GM12865 (cell line): ENCODE data around the gene HMX1.

Experiments used
- DNase-seq: peaks from one replicate; pipeline ENCODE4 v3.0.0; 2010; ENCODE audit warnings: low read depth
- H3K4me3 ChIP-seq: 2 replicates; pipeline ENCODE4 v1.5.1; 2011; ENCODE audit warnings: mild to moderate bottlenecking, low read depth, low read length, control low read depth
- TF ChIP-seq, protein P1 (sequence below): IDR thresholded peaks from 2 replicates; pipeline ENCODE4 v1.5.1; 2011; ENCODE audit warnings: low read length, control low read depth, low read depth, inconsistent platforms; ENCODE audit not compliant: insufficient read depth; ENCODE audit errors: missing control alignments

HMX1 gene

GRCh38 chr4:8821151-8821950, 50.3 kb downstream of the HMX1 start:
- TF ChIP-seq, protein P1, sequence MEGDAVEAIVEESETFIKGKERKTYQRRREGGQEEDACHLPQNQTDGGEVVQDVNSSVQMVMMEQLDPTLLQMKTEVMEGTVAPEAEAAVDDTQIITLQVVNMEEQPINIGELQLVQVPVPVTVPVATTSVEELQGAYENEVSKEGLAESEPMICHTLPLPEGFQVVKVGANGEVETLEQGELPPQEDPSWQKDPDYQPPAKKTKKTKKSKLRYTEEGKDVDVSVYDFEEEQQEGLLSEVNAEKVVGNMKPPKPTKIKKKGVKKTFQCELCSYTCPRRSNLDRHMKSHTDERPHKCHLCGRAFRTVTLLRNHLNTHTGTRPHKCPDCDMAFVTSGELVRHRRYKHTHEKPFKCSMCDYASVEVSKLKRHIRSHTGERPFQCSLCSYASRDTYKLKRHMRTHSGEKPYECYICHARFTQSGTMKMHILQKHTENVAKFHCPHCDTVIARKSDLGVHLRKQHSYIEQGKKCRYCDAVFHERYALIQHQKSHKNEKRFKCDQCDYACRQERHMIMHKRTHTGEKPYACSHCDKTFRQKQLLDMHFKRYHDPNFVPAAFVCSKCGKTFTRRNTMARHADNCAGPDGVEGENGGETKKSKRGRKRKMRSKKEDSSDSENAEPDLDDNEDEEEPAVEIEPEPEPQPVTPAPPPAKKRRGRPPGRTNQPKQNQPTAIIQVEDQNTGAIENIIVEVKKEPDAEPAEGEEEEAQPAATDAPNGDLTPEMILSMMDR: no peak
- no peak for DNase-seq
- H3K4me3 ChIP-seq: no peak overlapping the region

- DNase-seq: no peak
- H3K4me3 ChIP-seq: no peak overlapping the region
- TF ChIP-seq, protein P1: no peak
Observed at GRCh38 chr4:8820178-8821102, 51.2 kb downstream of the HMX1 start.

DNA sequence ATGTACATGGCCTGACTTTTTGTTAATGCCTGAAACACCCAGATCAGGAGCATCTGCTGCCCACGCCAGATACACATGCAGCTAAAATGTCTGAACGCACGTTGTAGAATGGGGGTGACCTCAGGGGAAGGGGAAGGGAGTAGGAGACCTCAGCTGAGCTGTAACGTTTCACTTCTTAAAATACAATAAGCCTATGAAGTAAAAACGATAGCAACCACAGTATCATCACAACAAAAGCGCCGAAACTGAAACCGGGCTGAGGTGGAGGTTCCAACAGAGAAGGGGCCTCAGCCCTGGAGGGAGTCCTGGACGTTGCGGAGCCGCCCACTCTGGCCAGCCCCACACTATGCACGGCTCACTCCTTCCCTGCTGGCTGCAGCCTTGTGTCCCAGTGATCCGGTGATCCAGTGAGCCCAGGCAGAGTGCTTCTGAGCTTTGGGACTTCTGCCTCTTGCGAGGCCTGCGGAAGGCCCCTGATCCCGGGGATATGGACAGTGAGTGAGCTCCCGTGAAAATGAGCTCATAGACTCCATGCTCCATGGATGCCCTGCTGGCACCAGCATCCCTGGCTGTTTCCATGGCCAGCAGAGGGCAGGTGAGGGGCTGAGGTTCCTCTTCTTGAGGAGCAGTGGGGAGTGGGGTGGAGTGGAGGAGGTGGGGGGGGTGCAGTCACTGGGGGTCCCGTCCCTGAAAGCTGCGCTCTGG, 52.0 kb downstream of the HMX1 start:
- DNase-seq: peak; percentile 39
- H3K4me3 ChIP-seq: no peak overlapping the region
- TF ChIP-seq, protein P1: no peak

DNA sequence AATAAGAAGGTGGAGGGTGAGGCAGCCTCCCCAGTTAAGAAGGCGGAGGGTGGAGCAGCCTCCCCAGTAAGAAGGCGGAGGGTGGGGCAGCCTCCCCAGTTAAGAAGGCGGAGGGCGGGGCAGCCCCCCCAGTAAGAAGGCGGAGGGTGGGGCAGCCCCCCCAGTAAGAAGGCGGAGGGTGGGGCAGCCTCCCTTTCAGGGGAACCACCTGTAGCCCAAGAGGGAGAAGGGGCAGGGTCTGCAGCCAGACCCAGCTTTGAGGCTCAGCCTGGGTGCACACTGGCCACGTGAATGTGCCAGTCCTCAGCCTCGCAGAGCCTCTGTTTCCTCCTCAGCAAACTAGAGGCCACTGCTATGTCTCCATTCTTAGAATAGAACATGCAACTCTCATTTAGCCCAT, 52.6 kb downstream of the HMX1 start:
- TF ChIP-seq, protein P1: no peak
- DNase-seq: no peak
- no peak overlapping the region for H3K4me3 ChIP-seq

DNA sequence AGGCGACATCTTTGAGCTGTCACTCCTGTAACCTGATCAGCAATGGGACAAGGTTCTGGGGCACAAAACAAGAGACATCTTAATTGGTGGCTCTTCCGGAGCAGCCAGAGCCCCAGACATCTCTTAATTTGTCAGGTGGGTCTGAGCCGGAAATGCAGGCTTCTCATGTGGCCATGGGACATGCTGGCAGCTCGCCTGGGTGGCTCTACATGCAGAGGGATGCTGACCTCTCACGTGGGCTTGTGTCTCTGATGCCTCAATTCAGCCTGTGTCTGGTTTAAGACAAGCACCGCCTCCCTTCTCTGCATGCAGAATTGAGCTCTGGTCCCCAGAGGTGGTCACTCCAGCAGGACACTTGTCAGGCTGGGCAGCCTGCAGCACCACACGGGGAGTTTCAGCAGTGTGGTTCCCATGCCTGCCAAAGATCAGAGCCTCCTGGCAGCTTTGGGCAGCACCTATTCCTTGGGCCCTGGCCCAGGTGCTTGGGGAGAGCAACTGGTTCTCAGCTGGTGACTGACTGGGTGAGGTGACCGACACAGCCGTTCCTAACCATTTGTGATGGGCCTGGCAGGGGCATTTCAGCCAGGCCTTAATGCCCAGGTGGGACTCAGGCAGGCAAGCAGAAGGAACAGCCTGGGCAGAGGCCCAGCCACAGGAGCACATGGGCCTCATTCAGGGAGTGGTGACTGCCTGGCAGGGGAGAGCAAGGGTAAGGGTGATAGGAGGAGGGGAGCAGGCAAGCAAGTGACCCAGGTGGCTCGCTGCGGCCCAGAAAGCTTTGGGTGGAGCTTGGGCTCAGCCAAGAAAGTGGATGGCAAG, 53.4 kb downstream of the HMX1 start:
- no peak overlapping the region for H3K4me3 ChIP-seq
- TF ChIP-seq, protein P1: no peak
- DNase-seq: no peak

- no peak overlapping the region for H3K4me3 ChIP-seq
- DNase-seq: no peak
- TF ChIP-seq, protein P1: no peak
Observed at GRCh38 chr4:8817813-8818062, 53.9 kb downstream of the HMX1 start.
